GM12864 (cell line): ENCODE results near the gene CTIF.

ENCODE experiments used
- DNase-seq: peaks from one replicate; pipeline ENCODE4 v3.0.0-alpha.2; 2011; ENCODE audit warnings: low read depth
- H3K4me3 ChIP-seq: 2 replicates; pipeline ENCODE4 v1.5.1; 2011; ENCODE audit warnings: mild to moderate bottlenecking, low read depth, low read length, control low read depth
- TF ChIP-seq, protein P1 (sequence below): IDR thresholded peaks from 2 replicates; pipeline ENCODE4 v1.5.1; 2011; ENCODE audit warnings: low read depth, mild to moderate bottlenecking, moderate library complexity, low read length, control low read depth, inconsistent platforms; ENCODE audit errors: missing control alignments

CTIF gene

GRCh38 chr18:48905513-48905912 lies 366.7 kb downstream of the CTIF start:
- DNase-seq: no peak
- H3K4me3 ChIP-seq: no peak overlapping the region
- TF ChIP-seq, protein P1, sequence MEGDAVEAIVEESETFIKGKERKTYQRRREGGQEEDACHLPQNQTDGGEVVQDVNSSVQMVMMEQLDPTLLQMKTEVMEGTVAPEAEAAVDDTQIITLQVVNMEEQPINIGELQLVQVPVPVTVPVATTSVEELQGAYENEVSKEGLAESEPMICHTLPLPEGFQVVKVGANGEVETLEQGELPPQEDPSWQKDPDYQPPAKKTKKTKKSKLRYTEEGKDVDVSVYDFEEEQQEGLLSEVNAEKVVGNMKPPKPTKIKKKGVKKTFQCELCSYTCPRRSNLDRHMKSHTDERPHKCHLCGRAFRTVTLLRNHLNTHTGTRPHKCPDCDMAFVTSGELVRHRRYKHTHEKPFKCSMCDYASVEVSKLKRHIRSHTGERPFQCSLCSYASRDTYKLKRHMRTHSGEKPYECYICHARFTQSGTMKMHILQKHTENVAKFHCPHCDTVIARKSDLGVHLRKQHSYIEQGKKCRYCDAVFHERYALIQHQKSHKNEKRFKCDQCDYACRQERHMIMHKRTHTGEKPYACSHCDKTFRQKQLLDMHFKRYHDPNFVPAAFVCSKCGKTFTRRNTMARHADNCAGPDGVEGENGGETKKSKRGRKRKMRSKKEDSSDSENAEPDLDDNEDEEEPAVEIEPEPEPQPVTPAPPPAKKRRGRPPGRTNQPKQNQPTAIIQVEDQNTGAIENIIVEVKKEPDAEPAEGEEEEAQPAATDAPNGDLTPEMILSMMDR: no peak

DNA sequence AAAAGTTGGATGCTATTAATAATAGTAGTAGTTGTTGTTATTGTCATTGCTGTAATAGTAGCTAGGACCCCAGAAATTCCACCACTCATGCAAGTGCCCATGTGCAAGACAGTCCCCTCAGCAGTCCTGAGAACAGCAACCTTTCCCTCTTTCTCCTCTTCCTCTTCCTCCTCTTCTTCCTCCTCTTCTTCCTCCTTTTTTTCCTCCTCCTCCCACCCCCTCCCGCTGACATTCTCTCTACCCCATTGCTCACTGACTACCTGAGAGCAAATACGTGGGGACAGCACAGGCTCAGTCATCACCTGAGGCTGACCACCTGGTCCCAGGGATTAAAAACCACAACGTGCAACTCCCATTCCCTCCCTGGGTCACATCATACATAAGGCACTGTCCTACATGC lies 370.1 kb downstream of the CTIF start:
- H3K4me3 ChIP-seq: no peak overlapping the region
- no peak for DNase-seq
- TF ChIP-seq, protein P1: no peak

- TF ChIP-seq, protein P1: no peak
- H3K4me3 ChIP-seq: no peak overlapping the region
Observed at GRCh38 chr18:48909721-48910120, 370.9 kb downstream of the CTIF start.

DNA sequence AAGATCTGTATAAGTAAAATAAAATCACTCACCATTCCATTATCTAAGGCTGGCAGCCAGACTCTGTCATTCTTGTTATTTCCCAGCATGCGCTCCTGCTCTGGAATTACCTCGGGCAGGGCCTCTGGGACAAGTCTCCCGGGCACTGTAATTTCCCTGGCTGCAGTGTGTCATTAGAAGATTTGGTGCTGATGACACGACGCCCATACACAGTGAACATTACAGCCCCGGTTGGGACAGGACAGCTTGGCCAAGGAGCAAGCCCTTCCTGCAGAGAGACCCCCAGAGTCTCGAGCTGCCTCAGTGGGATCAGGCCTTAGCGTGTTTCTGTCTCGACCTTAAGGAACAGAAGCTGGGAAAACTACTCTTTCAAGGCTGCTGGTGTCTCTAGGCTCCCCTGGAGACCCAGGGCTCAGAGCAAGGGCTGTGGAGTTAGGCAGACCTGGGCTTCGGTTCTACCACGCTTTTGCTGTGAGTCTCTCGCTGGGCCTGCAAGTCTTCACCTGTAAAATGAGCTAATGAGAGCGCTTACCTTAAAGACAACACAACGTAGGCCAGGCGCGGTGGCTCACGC lies 372.2 kb downstream of the CTIF start:
- TF ChIP-seq, protein P1: no peak
- H3K4me3 ChIP-seq: no peak overlapping the region
- DNase-seq: no peak

More at GRCh38 chr18:48909721-48910120, 370.9 kb downstream of the CTIF start:
- DNase-seq: no peak
